Tibial artery (tissue), 4 donors: Measurements from ENCODE around the gene GAREM2.
"Not testable (repeated sequence)": the region's sequence is repeated elsewhere in the genome, so short reads cannot be mapped to it uniquely, and the experiment has no call there.

Experiments used
- DNase-seq, 2 donors: peaks; one replicate each; pipeline ENCODE4 v3.0.0-alpha.2; 2019
- H3K27ac ChIP-seq, 2 donors: fragments of 200-600 bp; sonication (generic) in 1 of 2; 1 replicate in 1 of 2; 2 replicates in 1 of 2; pipeline ENCODE4 v1.5.1; 2018 to 2019; ENCODE audit warnings: mild to moderate bottlenecking in 1 of 2
- H3K27me3 ChIP-seq, 2 donors: fragments of 200-600 bp; sonication (generic) in 1 of 2; one replicate each; pipeline versions ENCODE4 v1.5.1 to v1.6.0; 2016 to 2019
- H3K36me3 ChIP-seq, 3 donors: fragments of 200-600 bp; sonication (generic) in 2 of 3; one replicate each; pipeline ENCODE4 v1.5.1; 2016 to 2019; ENCODE audit warnings: mild to moderate bottlenecking in 2 of 3
- H3K4me1 ChIP-seq, 4 donors: fragments of 200-600 bp; sonication (generic) in 2 of 4; 1 replicate in 3 of 4; 2 replicates in 1 of 4; pipeline ENCODE4 v1.5.1; 2016 to 2019
- H3K4me3 ChIP-seq, 2 donors: fragments of 200-600 bp; sonication (generic) in 1 of 2; 1 replicate in 1 of 2; 2 replicates in 1 of 2; pipeline ENCODE4 v1.5.1; 2018 to 2019; ENCODE audit warnings: mild to moderate bottlenecking in 2 of 2
- H3K9me3 ChIP-seq, 3 donors: fragments of 200-600 bp; sonication (generic) in 1 of 3; one replicate each; pipeline ENCODE4 v1.5.1; 2016 to 2019
- intact Hi-C: fragments of 100-400 bp; cut with DNase I; formaldehyde crosslinking; loops from one replicate; pipeline ENCODE4 v1.15.0; 2023; ENCODE audit warnings: low total_unique reads
- TF ChIP-seq, protein P1 (sequence below), 2 experiments: fragments of 200-600 bp in 1 of 2; fragments of 450-650 bp in 1 of 2; IDR thresholded peaks; one replicate each; pipeline ENCODE4 v1.5.1; 2017 to 2019; ENCODE audit warnings: antibody characterized with exemption in 2 of 2, mild to moderate bottlenecking in 1 of 2, moderate library complexity in 1 of 2

GAREM2 gene

DNA sequence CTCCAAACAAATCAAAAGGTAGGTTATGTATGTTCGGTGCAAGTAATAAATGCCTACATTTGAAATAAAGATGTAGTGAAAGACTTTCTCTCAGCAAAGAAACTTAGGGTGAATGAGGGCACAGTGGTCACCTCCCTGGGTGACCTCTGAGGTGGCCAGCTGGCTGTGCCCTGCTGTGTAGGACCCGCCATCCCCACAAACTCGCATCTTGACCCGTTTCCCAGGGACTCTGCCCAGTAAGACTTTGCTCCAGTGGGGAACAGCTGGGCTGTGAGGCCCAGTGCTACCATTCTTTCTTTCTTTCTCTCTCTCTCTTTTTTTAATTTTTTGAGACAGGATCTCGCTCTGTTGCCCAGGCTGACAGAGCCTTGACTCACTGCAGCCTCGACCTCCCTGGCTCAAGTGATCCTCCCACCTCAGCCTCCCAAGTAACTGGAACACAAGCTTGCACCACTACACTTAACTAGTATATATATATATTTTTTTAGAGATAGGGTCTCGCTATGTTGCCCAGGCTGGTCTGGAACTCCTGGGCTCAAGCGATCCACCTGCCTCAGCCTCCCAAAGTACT, 8.2 kb upstream of the GAREM2 start:
- Histone ChIP-seq H3K36me3 (no peaks in the 10 kb centered on the region), H3K27me3 (no peaks in the 10 kb centered on the region), H3K4me1 (no peaks in the 10 kb centered on the region), H3K9me3 (no peaks in the 10 kb centered on the region), H3K27ac (no peak overlapping the region), H3K4me3 (no peak overlapping the region)
- intact Hi-C loops = no loop called here
- TF ChIP-seq, protein P1, sequence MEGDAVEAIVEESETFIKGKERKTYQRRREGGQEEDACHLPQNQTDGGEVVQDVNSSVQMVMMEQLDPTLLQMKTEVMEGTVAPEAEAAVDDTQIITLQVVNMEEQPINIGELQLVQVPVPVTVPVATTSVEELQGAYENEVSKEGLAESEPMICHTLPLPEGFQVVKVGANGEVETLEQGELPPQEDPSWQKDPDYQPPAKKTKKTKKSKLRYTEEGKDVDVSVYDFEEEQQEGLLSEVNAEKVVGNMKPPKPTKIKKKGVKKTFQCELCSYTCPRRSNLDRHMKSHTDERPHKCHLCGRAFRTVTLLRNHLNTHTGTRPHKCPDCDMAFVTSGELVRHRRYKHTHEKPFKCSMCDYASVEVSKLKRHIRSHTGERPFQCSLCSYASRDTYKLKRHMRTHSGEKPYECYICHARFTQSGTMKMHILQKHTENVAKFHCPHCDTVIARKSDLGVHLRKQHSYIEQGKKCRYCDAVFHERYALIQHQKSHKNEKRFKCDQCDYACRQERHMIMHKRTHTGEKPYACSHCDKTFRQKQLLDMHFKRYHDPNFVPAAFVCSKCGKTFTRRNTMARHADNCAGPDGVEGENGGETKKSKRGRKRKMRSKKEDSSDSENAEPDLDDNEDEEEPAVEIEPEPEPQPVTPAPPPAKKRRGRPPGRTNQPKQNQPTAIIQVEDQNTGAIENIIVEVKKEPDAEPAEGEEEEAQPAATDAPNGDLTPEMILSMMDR (IDR thresholded peaks at IDR 0.05) = no peak
- peak in 1 of 2 donors; percentile 21 for DNase-seq

DNA sequence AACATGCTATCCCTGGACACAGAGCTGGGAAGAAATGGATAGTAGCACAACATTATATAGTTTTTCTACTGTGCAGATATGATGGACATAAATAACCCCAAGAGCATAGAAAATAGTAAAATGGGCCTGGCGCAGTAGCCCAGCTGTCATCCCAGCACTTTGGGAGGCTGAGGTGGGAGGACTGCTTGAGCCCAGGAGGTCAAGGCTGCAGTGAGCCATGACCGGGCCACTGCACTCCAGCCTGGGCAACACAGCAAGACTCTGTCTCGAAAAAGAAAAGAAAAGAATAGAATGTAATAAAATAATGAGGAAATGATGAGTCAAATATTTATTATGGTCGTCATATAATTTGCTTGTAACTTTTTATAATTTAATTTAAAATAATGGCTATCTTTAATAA, 7.5 kb upstream of the GAREM2 start:
- TF ChIP-seq, protein P1 (IDR thresholded peaks at IDR 0.05) = no peak
- H3K4me3 ChIP-seq = no peak overlapping the region

DNA sequence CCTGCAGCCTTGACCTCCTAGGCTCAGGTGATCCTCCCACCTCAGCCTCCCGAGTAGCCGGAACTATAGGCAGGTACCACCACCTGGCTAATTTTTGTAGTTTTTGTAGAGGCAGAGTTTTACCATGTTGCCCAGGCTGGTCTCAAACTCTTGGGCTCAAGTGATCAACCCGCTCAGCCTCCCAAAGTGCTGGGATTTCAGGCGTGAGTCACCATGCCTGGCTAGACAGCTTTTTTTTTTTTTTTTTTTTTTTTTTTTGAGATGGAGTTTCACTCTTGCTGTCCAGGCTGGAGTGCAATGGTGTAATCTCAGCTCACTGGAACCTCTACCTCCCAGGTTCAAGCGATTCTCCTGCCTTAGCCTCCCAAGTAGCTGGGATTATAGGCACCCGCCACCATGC, 6.3 kb upstream of the GAREM2 start:
- H3K4me3 ChIP-seq, H3K27me3 ChIP-seq, H3K4me1 ChIP-seq, H3K36me3 ChIP-seq, intact Hi-C loops, H3K9me3 ChIP-seq, H3K27ac ChIP-seq: not testable (repeated sequence)
- DNase-seq = peak in 1 of 2 donors; percentile 21

More for the DNA sequence above, 7.5 kb upstream of the GAREM2 start:
- Histone ChIP-seq H3K36me3 (no peaks in the 10 kb centered on the region), H3K27me3 (no peaks in the 10 kb centered on the region), H3K27ac (no peak overlapping the region), H3K4me1 (no peaks in the 10 kb centered on the region), H3K9me3 (no peaks in the 10 kb centered on the region)
- peak in 1 of 2 donors; percentile 6 for DNase-seq
- intact Hi-C loops = no loop called here

DNA sequence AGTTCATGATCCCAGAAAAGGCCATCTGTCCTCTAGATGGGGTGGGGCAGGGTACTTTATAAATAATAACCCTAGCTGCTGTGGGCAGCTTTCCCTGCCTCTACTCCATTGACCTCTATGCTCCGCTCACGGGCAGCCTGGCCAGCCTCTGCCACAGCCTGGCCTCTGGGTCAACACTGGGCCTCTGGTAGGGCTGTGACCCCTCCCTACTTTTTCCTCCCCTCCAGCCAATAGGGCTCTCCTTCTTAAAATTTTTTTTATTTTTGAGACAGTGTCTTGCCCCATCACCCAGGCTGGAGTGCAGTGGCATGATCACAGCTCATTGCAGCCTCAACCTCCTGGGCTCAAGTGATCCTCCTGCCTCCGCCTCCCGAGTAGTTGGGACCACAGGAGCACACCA, 4.1 kb upstream of the GAREM2 start:
- no peaks in the 10 kb centered on the region for H3K9me3 ChIP-seq
- intact Hi-C loops = no loop called here
- TF ChIP-seq, protein P1 (IDR thresholded peaks at IDR 0.05) = no peak
- peaks cover 0 to 22% of the 10 kb centered on the region in 2 donors for H3K27me3 ChIP-seq
- no peak overlapping the region for H3K27ac ChIP-seq
- no peak overlapping the region for H3K4me3 ChIP-seq
- no peaks in the 10 kb centered on the region for H3K36me3 ChIP-seq
- peaks cover 0 to 15% (median 13%) of the 10 kb centered on the region in 4 donors for H3K4me1 ChIP-seq
- peak in 1 of 2 donors; percentile 46 for DNase-seq

DNA sequence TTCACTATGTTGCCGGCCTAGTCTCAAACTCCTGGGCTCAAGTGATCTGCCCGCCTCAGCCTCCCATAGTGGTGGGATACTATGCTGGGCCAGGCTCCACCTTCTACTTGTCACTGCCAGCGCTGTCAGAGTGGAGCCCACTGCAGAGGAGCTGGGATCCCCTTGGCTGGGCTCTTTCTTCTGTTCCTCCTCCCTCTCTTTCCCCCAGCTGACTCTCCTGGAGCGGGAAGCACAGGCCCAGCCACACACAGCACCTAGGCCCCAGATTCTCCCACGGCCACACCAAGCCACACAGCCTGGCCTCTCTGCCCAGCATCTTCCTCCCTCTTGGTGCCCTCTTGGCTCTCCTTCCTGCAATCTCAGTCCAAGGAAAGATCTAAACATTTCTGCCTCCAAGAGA, 3.7 kb upstream of the GAREM2 start:
- H3K36me3 ChIP-seq = no peaks in the 10 kb centered on the region
- DNase-seq = peak in 1 of 2 donors; percentile 34
- H3K9me3 ChIP-seq = no peaks in the 10 kb centered on the region
- no peak overlapping the region for H3K27ac ChIP-seq
- TF ChIP-seq, protein P1 (IDR thresholded peaks at IDR 0.05) = no peak
- H3K4me1 ChIP-seq = peaks cover 0 to 19% (median 16%) of the 10 kb centered on the region in 4 donors
- H3K4me3 ChIP-seq = no peak overlapping the region
- peaks cover 0 to 26% of the 10 kb centered on the region in 2 donors for H3K27me3 ChIP-seq
- intact Hi-C loops = no loop called here

DNA sequence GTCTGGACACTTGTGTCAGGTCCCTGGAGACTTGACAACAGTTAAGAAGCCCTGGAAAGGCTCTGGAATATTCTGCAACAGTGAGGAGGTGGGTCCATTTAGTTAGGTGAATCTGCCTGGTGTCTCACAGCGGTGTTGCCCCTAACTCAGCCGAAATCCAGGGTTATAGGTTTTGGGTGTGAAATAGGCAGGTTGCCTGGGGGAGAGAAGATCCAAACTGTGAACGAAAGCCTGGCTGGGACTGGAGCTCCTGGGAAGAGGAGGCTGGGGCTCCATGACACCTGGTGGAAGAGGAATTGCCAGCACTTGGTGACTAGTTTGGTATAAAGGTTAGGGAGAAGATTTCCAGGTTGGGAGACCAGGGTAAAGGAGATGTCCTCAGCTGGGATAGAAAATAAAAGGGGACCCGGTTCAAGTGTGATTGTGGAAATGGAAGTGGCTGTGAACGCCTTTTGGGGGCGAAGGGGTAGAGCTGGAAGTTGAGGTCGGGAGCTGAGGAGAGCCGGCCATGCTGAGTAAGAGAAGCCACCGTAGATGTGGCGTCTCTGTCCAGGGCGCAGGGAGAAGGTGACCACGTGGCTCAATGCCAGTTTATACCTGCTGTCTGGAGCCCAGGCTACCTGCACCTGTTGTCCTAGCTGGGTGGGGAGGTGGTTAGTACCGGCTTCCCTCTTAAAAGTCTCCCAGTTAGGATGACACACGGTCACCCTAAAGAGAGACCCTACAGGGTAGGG, 3.0 kb upstream of the GAREM2 start:
- Histone ChIP-seq H3K27me3 (peaks cover 0 to 33% of the 10 kb centered on the region in 2 donors), H3K4me1 (peaks cover 0 to 19% (median 16%) of the 10 kb centered on the region in 4 donors), H3K36me3 (no peaks in the 10 kb centered on the region), H3K9me3 (no peaks in the 10 kb centered on the region), H3K27ac (no peak overlapping the region), H3K4me3 (no peak overlapping the region)
- intact Hi-C loops = no loop called here
- TF ChIP-seq, protein P1 (IDR thresholded peaks at IDR 0.05) = no peak
- DNase-seq = peak in 1 of 2 donors; percentile 9
